Central memory CD4-positive, alpha-beta T cell (primary cell): Measurements from ENCODE around the gene TRAF3IP1.
"Not testable (repeated sequence)": the region's sequence is repeated elsewhere in the genome, so short reads cannot be mapped to it uniquely, and the experiment has no call there.

ENCODE experiments used
- DNase-seq: peaks from one replicate; pipeline ENCODE4 v3.0.0; 2022

TRAF3IP1 gene

GRCh38 chr2:238313289-238313990, 6.9 kb upstream of the TRAF3IP1 start:
- DNase-seq: no peak

DNA sequence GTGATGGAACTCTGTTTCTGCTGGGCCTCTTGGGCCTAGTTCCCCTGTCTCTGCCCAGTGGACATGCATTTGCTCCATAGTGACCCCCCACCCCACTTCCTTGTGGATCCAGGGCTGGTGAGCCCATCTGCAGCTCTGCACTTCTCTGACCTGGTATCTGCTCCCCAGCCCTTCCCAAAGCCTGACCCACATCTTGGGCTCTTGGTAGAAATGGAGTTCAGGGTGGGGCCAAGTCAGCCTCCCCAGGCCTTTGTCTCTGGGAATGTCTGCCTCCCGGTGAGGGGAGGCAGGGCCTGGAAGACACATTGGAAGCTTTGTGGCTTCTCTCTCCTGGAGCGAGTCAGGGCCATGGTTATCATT, 6.3 kb upstream of the TRAF3IP1 start:
- no peak for DNase-seq

GRCh38 chr2:238314576-238314975, 5.7 kb upstream of the TRAF3IP1 start:
- no peak for DNase-seq

DNA sequence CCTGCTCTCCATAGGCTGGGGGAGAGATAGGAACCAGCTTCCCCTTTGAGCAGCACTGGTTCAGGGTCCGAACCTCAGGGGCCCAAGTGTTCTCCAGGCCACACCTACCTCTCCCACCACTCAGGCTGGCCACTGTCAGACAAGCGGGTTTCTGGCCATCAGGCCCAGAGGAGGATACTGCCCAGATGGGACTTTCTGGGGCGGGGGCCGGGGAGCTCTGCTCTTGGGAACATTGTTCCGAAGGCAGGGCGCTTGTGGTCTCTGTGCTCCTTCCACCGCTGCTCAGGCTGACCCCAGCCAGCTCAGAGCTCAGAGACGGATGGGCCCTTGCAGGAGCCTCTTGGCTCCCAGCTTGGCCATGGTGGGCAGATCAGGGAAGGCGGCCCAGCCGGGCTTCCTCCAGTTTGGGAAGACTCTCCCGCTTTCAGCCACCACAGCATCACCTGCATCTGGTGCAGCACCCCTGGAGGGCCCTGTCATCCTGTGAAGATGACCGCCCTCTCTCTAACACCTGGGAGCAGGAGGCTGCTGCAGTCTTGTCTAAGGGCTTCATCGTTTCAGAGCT, 5.2 kb upstream of the TRAF3IP1 start:
- DNase-seq: no peak

DNA sequence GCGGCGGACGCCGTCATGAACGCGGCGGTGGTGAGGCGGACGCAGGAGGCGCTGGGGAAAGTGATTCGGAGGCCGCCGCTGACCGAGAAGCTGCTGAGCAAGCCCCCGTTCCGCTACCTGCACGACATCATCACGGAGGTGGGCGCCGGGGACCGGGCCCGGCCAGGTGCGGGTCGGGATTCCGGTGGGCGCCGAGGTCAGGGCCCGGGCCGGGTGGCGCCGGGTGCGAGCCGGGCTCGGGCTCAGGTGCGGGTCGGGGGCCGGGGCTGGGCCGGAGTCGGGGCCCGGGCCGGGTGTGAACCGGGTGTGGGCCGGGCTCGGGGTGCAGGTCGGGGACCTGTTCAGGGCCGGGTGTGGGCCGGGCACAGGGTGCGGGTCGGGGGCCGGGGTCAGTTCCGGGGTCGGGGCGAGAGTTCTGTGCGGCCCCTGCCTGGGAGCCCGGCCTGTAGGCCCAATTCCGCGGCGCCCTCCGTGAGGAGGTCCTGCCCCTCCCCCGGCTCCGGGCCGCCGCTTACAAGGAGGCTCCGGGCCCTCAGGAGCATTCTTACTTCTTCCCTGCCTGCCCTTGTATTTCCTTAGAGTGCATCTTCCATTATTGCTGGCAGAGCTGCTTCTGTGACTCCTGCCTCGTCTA, 447 bp downstream of the TRAF3IP1 start:
- peak; percentile 2 for DNase-seq

DNA sequence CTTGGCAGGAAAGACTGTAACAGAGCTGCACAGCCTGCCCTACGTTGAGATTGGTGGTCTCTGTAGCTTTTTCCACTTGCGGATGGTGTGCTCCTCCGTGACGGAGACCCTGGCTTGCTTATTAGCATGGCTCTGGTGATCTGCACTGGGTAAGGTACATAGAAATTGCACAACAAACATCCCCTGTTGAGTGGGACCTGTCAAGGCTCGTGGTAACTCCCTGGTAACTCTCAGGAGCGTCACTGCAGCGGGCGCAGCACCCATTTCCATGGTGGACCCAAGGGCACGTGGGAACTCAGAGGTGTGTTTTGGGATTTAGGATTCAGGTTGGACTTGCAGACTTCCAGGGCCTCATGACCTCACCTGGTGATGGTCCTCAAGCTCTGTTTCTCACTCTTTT, 1.1 kb downstream of the TRAF3IP1 start:
- DNase-seq: no peak

DNA sequence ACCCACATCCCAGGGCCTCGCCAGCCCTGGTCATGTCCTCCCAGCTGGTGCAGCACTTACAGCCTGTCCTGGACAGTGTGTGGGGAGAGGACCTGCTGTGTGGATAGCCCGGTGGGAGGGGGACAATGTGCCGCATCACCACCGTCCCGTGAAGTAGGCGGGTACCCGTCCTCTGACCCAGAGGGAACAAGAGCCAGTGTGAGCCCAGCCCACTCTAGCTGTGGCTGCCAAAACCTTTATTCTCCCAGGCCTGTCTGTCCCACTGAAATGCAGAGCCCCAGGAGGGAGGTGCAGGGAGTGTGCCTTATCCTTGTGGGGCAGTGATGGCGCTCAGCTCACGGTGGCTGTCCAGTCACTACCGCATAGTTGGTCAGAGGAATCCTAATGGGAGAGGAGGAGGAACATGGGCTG, 1.7 kb downstream of the TRAF3IP1 start:
- DNase-seq: no peak

DNA sequence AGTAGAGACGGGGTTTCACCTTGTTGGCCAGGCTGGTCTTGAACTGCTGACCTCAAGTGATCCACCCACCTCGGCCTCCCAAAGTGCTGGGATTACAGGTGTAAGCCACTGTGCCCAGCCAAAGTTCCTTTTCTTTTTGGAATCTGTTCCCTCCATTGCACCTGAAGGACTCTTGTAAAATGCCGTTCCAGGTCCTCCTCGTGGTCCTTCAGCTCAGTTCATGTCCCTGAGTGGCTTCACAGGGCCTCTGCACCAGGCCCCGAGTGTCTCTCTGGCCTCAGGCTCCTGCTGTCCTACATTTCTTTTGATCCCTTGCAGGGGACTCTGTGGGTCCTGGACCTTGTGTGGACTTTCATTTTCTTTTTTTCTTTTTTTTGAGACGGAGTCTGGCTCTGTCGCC, 3.9 kb downstream of the TRAF3IP1 start:
- not testable (repeated sequence) for DNase-seq

DNA sequence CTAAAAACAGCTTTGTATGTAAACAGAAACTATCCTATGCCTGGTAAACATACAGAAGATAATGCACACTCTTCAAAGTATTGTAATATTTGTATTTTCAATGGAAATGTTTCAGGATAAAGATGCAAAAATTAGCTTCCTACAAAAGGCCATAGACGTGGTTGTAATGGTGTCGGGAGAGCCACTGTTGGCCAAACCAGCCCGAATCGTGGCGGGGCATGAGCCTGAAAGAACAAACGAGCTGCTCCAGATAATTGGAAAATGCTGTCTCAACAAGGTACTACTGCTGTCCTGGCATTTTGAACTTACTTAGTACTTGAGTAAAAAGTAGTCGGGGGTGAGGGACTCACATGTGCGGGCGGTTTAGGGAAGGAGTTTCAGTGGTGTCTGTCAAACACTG, 5.4 kb downstream of the TRAF3IP1 start:
- no peak for DNase-seq

DNA sequence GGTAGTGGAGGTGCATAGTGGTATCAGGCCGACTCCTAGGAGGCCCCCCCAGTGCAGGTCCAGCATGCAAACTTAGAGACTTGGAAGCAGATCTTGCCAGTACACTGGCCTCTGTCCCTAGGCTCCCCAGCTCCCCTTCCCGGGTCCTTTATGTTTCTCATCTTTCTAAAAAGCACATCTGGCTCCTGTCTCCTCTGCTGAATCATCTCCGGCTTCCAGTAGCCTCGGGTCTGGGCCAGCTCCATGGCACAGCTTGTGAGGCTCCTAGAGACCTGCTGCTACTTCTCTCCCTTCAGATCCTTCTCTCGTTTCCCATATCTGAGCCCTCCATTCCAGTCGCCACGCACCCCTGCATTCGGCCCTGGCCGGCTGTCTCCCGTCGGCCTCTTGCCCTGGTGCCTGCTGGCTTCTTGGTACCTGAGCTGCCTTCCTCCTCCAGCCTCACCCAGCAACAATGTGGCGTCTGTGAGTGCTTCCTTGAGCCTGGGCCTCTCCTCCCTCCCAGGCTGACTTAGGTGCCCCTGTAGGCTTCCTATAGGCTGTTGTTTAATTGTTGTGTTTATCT, 6.6 kb downstream of the TRAF3IP1 start:
- no peak for DNase-seq

GRCh38 chr2:238327751-238328150, 7.4 kb downstream of the TRAF3IP1 start:
- no peak for DNase-seq

DNA sequence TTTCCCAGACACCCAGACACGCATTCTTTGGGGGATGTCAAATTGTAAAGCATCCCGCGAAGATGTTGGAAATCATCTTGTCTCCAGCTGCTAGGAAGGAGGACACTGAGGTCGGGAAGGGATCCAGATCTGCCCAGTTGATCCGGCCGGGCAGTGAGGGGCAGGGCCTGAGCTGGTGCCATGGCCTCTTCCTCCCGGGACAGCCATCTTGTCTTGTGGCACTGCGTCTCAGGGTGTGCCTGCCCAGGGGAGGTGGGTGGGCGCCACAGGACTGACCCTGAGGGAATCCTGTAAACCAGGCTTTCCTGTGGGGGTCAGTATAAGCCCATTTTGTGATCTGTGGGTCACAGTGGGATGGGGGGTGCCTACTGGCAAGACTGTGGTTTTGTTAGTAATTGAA, 10.1 kb downstream of the TRAF3IP1 start:
- DNase-seq: no peak

DNA sequence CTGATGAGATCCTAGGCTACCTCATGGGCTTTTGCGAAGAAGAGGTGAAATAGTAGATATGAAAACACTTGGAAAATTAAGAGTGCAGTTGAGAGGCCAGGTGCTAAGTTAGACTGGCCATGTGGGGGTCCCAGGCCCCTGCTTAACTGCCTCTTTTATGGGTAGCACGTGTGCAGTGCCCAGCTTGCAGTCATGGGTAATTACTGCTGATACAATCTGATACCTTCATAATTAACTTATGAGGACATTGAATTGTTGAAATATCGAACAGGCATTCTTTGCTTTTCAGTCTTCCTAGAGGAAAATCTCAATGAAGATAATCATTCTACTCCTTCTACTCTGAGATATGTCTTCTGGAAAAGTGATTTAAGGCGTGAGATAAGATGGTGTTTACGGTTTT, 11.6 kb downstream of the TRAF3IP1 start:
- no peak for DNase-seq

- DNase-seq: no peak
Observed at GRCh38 chr2:238334885-238335284, 14.6 kb downstream of the TRAF3IP1 start.

- DNase-seq: not testable (repeated sequence)
Observed at GRCh38 chr2:238335591-238335990, 15.3 kb downstream of the TRAF3IP1 start.

DNA sequence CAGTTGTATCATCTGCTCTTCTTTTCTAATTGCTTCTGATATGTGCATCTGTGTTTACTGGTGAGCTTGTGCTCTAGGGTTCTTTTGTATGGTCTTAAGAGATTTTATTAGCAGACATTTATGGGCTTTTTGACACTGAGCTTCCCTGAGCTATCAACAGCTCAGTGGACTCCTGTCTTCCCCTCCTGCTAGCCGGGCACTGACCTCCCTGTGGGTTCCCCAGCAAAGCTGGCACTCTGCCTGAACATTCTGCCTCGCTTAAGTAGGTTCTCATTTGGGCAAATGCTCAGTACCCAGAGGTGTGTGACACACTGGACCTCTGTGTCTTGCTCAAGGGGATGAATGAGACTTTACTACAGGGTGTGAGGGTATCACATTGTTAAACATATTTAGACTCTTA, 15.8 kb downstream of the TRAF3IP1 start:
- DNase-seq: no peak

GRCh38 chr2:238336793-238337444, 16.6 kb downstream of the TRAF3IP1 start:
- no peak for DNase-seq

DNA sequence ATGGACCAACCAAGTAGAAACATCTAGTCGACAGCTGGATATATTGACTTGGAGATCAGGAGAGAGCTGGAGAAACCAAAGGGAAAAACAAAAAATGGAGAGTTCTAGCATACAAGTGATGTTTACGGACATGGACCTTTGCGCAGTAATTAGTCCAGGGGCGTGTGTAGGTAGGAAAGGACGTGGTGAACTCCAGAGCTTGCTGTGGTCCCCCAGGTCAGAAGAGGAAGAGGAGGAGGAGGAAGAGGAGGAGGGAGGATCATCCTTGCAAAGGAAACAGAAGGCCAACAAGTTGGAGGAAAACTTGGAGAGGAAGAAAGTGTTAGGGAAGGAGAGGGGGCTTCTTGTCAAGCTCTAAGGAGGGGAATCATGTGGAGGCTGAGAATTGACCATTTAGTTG, 17.5 kb downstream of the TRAF3IP1 start:
- DNase-seq: no peak

GRCh38 chr2:238338710-238339394, 18.5 kb downstream of the TRAF3IP1 start:
- no peak for DNase-seq

DNA sequence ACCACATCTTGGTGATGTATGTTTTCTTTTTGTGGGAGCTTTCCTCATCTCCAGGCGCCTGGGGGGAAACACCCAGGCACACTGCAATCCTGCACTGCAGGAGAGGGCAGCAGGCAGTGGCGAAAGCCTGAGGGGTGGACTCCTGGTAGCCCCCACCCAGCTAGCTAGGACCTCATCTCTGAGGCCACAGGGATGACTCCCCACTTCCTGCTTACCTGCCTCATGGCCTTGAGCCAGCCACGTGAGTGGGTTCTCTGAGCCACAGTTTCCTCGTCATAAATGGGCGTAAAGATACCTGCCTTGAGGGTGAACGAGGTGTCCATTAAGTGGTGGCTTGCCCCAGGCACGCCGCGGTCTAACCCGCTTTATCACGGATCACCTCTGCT, 19.1 kb downstream of the TRAF3IP1 start:
- no peak for DNase-seq

DNA sequence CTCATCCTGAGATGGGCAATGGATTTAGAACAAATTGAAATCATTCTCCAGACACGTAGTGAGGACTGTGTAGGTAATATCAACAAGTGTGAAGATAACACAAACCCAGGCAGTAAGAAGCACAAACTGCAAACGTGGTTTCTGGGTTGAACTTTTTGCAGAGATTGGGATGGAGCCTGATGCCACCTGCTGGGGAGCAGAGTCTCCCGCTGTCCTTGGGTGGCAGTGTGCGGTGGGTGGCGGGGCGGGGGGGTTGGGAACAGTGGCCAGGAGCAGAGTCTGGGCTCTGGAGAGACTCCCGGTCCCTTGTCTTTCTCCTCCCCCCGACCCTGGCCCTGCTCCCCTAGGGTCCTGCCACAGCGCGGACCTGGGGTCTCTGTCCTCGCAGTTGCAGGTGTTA, 19.5 kb downstream of the TRAF3IP1 start:
- DNase-seq: no peak

DNA sequence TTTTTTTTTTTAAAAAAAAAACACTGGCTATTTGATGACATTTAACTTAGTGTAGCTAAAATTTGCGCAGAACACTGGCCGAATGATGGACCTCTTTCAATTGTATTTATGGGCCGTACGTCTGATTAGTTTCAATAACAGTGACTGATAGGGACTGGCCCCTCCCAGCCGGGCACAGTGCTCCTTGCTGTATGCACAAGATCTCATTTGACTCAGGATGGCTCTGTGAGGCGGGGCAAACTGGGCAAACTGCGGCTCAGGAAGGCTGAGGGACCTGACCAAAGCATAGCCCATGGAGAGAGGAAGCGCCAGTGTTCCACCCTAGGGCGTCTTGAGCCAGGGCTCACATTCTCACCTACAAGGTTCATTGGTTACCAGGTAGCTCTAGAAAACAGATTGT, 21.2 kb downstream of the TRAF3IP1 start:
- no peak for DNase-seq

DNA sequence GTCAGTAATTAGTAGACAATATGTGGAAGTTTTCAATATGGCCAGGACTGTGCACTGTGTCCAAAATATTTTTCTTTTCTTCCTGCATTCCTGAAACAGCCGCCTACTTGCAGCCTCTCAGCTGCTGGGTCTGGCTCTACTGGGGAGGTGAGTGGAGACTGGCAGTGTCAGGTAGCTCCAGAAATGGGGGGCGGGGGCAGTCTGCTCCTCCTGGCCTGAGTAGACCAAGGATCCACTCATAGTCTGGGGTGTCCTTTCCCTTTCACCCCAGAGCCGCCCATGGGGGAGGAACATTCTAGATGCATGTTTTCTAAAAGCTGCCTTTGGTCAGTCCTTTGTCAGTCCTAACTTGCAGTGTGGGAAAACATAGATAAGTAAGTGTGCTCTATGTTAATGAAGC, 23.7 kb downstream of the TRAF3IP1 start:
- no peak for DNase-seq
